ENCODE results near the gene RBP7. TPM values are rescaled to one million over a fixed set of nuclear protein-coding genes. Genes with fewer than 3 reads are reported as not detected.

RBP7 gene
- total RNA-seq, 1 donor from 2014 or later: 0.26 TPM

DNA sequence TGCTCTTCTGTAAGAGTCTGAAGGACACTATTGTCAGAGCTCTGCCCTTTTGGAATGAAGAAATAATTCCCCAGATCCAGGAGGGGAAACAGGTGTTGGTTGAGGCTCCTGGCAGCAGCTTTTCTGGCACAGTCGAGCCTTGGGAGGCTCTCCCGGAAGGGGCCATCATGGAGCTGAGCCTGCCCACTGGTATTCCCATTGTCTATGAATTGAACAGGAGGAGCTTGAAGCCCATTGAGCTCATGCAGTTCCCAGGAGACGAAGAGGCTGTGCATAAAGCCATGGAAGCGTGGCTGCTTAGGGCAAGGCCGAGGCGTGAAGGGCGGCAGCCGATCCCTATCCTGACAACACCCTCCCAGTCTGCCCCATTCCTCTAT lies 62.3 kb downstream of the RBP7 start:
- FAIRE-seq (no peak), DNase-seq (ENCODE audit: low read depth) (no peak)
- H3K27me3 ChIP-seq (ENCODE audit: control insufficient read depth, insufficient read depth, low read length): no peaks in the 10 kb centered on the region
- TF ChIP-seq, protein P1, sequence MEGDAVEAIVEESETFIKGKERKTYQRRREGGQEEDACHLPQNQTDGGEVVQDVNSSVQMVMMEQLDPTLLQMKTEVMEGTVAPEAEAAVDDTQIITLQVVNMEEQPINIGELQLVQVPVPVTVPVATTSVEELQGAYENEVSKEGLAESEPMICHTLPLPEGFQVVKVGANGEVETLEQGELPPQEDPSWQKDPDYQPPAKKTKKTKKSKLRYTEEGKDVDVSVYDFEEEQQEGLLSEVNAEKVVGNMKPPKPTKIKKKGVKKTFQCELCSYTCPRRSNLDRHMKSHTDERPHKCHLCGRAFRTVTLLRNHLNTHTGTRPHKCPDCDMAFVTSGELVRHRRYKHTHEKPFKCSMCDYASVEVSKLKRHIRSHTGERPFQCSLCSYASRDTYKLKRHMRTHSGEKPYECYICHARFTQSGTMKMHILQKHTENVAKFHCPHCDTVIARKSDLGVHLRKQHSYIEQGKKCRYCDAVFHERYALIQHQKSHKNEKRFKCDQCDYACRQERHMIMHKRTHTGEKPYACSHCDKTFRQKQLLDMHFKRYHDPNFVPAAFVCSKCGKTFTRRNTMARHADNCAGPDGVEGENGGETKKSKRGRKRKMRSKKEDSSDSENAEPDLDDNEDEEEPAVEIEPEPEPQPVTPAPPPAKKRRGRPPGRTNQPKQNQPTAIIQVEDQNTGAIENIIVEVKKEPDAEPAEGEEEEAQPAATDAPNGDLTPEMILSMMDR (IDR thresholded peaks at IDR 0.05; ENCODE audit: insufficient read depth, low read length, severe bottlenecking): no peak
- no peak overlapping the region for H3K4me3 ChIP-seq (ENCODE audit: low read depth, low read length)
- H3K36me3 ChIP-seq (ENCODE audit: control insufficient read depth, insufficient read depth, low read length): no peaks in the 10 kb centered on the region

- no peak for DNase-seq (ENCODE audit: low read depth)
- TF ChIP-seq, protein P1 (IDR thresholded peaks at IDR 0.05; ENCODE audit: insufficient read depth, low read length, severe bottlenecking): no peak
- Histone ChIP-seq H3K27me3 (ENCODE audit: control insufficient read depth, insufficient read depth, low read length) (no peaks in the 10 kb centered on the region), H3K36me3 (ENCODE audit: control insufficient read depth, insufficient read depth, low read length) (no peaks in the 10 kb centered on the region), H3K4me3 (ENCODE audit: low read depth, low read length) (no peak overlapping the region)
- no peak for FAIRE-seq
These were observed 63.5 kb downstream of the RBP7 start for GRCh38 chr1:10060311-10061100.

DNA sequence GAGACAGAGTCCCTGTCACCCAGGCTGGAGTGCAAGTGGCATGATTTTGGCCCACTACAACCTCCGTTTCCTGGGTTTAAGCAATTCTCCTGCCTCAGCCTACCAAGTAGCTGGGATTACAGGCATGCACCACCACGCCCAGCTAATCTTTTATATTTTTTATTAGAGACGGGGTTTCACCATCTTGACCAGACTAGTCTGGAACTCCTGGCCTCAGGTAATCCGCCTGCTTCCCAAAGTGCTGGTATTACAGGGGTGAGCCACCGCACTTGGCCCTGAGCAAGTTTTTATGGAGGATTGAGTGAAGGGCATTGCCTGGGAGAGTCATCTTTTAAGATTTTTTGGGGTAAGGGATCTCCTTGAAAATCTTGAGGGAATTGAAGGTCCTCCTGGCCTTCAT lies 64.2 kb downstream of the RBP7 start:
- DNase-seq (ENCODE audit: low read depth): no peak
- TF ChIP-seq, protein P1 (IDR thresholded peaks at IDR 0.05; ENCODE audit: insufficient read depth, low read length, severe bottlenecking): no peak
- no peak overlapping the region for H3K4me3 ChIP-seq (ENCODE audit: low read depth, low read length)
- H3K36me3 ChIP-seq (ENCODE audit: control insufficient read depth, insufficient read depth, low read length): no peaks in the 10 kb centered on the region
- FAIRE-seq: no peak
- no peaks in the 10 kb centered on the region for H3K27me3 ChIP-seq (ENCODE audit: control insufficient read depth, insufficient read depth, low read length)

DNA sequence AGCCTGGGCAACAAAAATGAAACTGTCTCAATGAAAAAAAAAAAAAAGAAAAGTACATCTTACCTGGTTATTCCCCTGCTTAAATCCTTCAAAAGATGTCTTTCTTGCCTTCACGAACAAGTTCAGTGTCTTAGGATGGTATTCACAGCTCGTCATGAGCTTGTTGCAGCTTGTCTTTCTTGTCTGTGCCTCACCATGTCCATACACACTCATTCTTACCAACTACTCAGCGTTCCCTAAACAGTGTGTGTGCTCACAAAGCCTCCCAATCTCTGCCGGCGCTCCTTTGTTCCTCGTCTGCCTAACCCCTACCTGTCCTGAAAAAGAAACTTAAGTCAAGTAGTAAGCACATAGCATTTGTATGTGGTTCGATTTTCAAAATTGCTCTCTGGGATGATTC lies 66.8 kb downstream of the RBP7 start:
- DNase-seq (ENCODE audit: low read depth): peak; percentile 99
- TF ChIP-seq, protein P1 (IDR thresholded peaks at IDR 0.05; ENCODE audit: insufficient read depth, low read length, severe bottlenecking): no peak
- peak; percentile 13 for FAIRE-seq

GRCh38 chr1:10064416-10065343 lies 67.7 kb downstream of the RBP7 start:
- H3K4me3 ChIP-seq (ENCODE audit: low read depth, low read length): no peak overlapping the region
- DNase-seq (ENCODE audit: low read depth) (peak; percentile 57), FAIRE-seq (no peak)
- H3K36me3 ChIP-seq (ENCODE audit: control insufficient read depth, insufficient read depth, low read length): no peaks in the 10 kb centered on the region
- no peaks in the 10 kb centered on the region for H3K27me3 ChIP-seq (ENCODE audit: control insufficient read depth, insufficient read depth, low read length)
- TF ChIP-seq, protein P1 (IDR thresholded peaks at IDR 0.05; ENCODE audit: insufficient read depth, low read length, severe bottlenecking): no peak

More for the DNA sequence above, 66.8 kb downstream of the RBP7 start:
- Histone ChIP-seq H3K36me3 (ENCODE audit: control insufficient read depth, insufficient read depth, low read length) (no peaks in the 10 kb centered on the region), H3K4me3 (ENCODE audit: low read depth, low read length) (no peak overlapping the region), H3K27me3 (ENCODE audit: control insufficient read depth, insufficient read depth, low read length) (no peaks in the 10 kb centered on the region)

All from bronchial epithelial cell (primary cell).